Skin epidermis (tissue), 12 donors: ENCODE data around the gene CTNNBL1.

Experiments
- H3K27ac ChIP-seq, 21 experiments: fragments of 200-600 bp; sonication (generic) in 11 of 21; one replicate each; pipeline ENCODE4 v1.5.0; 2020; ENCODE audit warnings: mild to moderate bottlenecking in 3 of 21, inconsistent platforms in 2 of 21, moderate library complexity in 2 of 21
- H3K4me3 ChIP-seq, 7 experiments: fragments of 200-600 bp; sonication (generic) in 2 of 7; one replicate each; pipeline ENCODE4 v1.5.0; 2020; ENCODE audit warnings: inconsistent platforms in 2 of 7, mild to moderate bottlenecking in 2 of 7, moderate library complexity in 1 of 7

Gene CTNNBL1

DNA sequence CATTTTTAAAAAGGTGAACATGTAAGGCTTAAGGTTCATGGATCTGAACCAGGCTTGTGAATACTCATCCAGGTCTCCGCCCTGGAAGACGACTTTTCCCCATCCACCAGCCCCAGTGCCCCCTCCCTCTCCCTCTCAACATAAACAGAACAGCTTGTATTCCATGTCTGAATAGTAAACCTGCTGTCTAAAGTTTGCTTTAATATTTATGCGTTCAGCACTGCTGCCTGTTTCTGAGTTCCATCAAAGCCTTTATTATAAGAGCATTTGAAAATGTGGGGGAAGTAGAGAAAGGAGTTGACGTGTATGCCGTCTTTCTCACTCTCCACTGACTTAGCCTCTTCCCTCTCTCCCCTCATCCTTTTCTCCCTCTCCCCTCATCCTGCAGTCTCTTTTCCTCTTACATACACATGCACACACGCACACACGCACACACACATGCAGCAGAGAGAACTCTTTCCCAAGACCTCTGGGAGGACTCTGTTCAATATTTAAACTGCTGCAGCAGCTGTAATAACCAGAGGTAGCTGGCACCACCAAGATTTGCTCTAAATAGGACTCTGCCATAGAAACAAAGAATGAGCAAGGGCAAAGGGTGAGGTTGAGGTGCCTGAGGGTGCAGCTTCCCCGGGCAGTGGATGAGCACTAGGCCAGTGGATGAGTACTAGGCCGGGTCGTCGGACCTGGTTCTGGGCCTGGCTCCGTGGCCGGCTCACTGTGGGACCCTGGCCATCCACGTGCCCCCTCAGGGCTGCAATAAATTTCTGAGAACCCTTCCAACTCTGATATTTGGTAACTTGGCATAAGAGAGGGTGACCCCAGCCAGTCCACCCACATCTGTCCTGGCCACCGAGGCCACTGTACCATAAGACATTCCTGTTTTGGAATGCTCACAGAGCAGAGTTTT is 173.7 kb downstream of the CTNNBL1 start:
- no peak overlapping the region for H3K4me3 ChIP-seq

GRCh38 chr20:37868851-37869333 is 175.1 kb downstream of the CTNNBL1 start:
- no peak overlapping the region for H3K27ac ChIP-seq
- H3K4me3 ChIP-seq = no peak overlapping the region

More for the DNA sequence above, 173.7 kb downstream of the CTNNBL1 start:
- H3K27ac ChIP-seq = no peak overlapping the region

- Histone ChIP-seq H3K27ac (no peak overlapping the region), H3K4me3 (no peak overlapping the region)
These were observed 175.6 kb downstream of the CTNNBL1 start for GRCh38 chr20:37869334-37869861.

GRCh38 chr20:37870294-37870693 is 176.5 kb downstream of the CTNNBL1 start:
- H3K27ac ChIP-seq = no peak overlapping the region
- no peak overlapping the region for H3K4me3 ChIP-seq

DNA sequence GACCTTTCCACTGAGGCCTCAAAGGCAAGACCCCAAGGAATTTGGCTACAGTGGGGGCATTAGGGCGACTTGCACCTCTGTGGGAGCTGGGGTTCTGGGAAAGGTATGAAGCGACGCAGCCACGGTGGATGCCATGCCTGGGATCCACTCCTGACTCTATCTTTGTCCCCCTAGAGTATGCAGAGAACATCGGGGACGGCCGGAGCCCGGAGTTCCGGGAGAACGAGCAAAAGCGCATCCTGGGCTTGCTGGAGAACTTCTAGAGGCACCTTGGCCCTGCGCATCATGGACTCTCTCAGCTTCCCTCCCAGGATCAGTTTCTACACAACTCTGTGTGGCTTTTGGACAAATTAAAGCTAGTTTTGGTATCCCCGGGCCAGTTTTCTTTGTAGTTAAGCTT is 177.9 kb downstream of the CTNNBL1 start:
- no peak overlapping the region for H3K27ac ChIP-seq
- H3K4me3 ChIP-seq = no peak overlapping the region

DNA sequence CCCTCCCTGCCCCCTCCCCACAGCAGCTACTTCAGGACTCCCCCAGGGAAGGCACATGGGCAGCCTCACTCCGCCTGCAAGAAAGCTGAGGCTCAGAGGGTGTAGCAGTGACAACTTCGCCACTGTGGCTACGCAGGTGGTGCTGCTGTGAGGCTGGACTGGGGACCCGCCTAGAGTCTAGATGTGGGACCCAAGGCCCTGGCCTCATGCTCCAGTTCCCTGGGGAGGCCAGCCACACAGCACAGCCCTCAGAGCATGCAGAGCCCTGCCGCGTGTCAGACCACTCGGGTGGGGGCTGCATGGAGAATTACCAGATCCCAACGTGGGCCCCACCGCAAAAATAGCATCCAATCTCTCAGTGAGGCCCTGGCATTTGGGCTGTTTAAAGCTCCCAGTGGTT is 178.3 kb downstream of the CTNNBL1 start:
- Histone ChIP-seq H3K27ac (no peak overlapping the region), H3K4me3 (no peak overlapping the region)

GRCh38 chr20:37873884-37874283 is 180.1 kb downstream of the CTNNBL1 start:
- H3K27ac ChIP-seq = no peak overlapping the region
- no peak overlapping the region for H3K4me3 ChIP-seq

DNA sequence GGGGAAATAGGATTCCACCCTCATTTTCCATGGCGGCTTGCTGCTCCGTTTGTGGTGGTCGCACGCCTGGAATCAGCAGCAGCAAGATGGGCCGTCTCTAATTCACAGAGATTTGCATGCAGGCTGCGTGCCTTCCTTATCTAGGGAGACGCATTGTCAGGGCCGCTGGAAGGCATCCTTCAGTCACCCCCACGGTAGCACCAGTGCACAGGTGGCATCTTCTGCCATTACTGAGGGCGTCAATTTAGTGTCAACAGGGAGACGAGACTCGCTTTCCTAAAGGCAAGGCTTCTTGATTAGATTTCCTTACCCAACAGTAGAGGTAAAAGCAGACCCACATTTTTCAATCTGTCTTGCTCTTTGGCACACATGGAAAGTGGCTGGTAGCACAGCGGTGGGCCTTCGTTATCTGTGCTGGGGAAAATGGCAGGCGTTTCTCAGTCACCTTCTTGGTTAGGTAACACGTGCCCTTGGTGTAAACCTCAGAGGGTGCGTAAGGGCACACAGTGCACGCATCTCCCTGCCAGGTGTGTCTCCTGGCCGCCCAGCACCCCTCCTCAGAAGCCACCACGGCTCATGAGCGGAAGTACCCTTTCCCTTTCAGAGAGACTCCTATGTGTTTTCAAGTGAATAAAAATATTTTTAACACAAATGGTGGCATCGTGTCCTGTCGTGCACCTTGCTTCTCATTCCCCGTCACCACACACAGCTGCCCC is 181.8 kb downstream of the CTNNBL1 start:
- H3K4me3 ChIP-seq = no peak overlapping the region
- no peak overlapping the region for H3K27ac ChIP-seq

GRCh38 chr20:37876863-37877262 is 183.0 kb downstream of the CTNNBL1 start:
- no peak overlapping the region for H3K27ac ChIP-seq

DNA sequence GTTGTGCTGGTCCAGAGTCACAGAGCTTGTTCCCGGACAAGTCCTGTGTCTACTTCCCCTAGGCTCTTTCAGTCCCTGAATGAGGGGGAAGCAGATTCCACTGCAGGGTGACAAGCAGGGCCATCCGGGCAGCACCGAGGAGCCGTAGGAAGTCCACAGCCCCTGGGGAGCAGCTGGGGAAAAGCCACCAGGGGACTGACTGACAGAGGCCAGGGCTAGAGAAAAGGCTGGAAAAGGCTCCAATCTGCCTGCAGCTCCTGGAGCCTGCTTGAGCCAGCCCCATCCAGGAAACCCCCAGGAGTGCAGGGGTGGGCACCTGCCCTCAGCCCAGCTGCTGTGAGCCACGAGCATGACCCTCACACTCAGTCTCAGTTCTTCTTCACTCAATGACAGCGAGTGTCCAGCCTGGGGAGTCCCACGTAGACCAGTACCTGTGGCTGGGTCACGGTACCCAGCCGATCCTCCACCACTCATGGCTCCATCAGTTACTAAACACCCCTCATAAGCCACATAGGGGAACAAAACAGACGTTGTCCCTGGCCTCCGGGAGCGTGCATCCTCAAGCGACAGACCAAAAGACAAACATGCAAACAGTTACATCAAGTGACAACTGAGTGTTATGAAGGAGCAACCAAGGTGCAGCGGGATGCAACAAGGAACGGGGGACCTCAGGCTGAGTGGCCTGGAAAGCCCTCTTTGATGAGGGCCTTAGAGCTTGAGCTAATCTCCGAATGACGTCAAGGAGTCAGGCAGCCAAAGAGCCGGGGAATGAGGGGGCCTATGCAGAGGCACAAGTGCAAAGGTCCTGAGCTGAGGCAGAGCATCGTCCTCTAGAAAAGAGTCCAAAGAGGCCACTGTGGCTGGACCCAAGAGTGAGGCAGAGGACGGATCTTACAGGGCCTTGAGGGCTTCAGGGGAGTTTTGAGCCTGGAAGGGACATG is 184.3 kb downstream of the CTNNBL1 start:
- no peak overlapping the region for H3K27ac ChIP-seq

More at GRCh38 chr20:37876863-37877262, 183.0 kb downstream of the CTNNBL1 start:
- no peak overlapping the region for H3K4me3 ChIP-seq

GRCh38 chr20:37878835-37879599 is 185.2 kb downstream of the CTNNBL1 start:
- no peak overlapping the region for H3K27ac ChIP-seq

More for the DNA sequence above, 184.3 kb downstream of the CTNNBL1 start:
- H3K4me3 ChIP-seq = no peak overlapping the region

DNA sequence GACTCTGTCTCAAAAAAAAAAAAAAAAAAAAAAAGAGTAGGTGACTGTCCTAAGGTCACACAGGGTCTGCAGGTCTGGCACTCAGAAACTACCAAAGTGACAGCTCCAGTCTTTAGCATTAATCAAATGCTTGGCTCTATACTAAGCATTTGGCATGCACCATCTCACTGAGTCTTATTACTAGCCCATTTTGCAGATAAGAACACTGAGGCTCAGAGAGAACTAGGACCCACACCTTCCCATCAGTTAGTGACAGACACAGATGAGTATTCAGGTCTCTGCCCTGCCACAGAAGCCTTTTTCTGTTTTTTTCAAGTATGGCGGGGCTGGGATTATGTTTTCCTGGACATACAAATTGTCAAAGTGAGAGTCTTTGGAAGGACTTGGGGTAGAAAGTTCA is 186.0 kb downstream of the CTNNBL1 start:
- no peak overlapping the region for H3K4me3 ChIP-seq
- no peak overlapping the region for H3K27ac ChIP-seq

More at GRCh38 chr20:37878835-37879599, 185.2 kb downstream of the CTNNBL1 start:
- H3K4me3 ChIP-seq = no peak overlapping the region

GRCh38 chr20:37880726-37881591 is 187.1 kb downstream of the CTNNBL1 start:
- no peak overlapping the region for H3K4me3 ChIP-seq
- no peak overlapping the region for H3K27ac ChIP-seq

DNA sequence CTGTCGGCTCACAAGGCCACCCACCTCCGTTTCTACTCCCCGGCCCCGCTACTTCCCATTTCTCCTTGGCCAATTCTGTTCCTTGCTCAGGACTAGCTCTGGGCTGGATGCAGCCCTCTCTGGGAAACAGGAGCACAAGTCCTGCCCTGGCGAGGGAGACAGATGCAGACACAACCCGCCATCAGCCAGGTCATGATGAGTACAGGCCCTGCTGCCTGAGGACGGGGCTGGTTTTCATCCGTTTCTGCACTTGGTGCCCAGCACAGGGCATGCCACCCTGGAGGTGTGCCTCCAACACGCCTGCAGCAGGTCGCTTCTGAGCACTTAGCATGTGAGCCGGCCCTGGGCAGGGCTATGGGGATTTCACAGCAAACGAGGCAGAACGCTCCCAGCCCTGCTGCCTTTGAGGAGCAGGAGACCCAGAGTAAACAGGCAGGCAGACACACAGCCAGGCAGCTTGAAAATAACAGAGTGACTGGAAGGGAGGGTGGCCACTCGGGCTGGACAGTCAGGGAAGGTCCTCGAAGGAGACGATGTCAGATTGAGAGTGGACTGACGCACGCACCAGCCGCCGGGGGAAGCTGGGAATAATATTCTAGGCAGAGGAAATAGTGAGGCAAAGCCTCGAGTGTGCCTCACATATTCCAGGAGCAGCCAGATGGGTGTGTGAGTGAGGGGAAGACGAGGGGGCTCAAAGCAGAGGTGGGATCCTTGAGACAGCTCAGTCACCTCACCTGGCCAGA is 187.9 kb downstream of the CTNNBL1 start:
- H3K27ac ChIP-seq = no peak overlapping the region
- H3K4me3 ChIP-seq = no peak overlapping the region

DNA sequence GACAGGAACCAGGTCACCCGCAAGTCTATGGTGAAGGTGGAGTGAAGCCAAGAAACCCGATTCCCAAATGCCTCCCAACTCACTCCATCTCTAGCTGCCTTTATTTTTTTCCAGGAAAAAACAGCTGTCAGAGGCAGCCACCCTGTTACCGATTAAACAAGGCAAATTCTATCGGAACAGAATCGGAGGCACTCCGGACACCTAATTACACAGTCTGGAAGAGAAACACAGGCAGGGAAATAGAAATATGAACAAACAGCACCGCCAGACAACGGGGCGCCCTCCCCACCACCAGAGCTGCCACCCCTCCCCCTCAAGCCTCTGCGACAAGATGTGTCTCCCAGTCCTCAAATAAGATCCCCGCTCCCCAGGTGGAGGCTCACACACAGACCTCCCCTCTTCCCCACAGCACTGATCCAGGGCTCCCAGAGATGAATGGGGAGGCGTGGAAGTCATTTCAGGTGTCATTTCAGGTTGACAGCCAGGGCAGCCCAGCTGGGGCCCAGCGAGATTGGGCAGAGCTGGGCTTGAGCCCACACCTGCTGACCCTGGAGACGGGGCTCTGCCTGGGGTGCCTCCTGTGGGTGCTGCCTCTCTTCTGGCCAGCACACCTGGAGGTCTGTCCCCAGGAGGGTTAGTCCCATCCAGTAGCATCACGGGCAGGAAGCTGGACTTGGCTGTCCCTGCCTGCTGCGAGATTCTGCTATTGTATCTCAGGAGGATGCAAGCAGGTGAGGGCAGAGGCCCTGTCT is 189.3 kb downstream of the CTNNBL1 start:
- no peak overlapping the region for H3K27ac ChIP-seq

DNA sequence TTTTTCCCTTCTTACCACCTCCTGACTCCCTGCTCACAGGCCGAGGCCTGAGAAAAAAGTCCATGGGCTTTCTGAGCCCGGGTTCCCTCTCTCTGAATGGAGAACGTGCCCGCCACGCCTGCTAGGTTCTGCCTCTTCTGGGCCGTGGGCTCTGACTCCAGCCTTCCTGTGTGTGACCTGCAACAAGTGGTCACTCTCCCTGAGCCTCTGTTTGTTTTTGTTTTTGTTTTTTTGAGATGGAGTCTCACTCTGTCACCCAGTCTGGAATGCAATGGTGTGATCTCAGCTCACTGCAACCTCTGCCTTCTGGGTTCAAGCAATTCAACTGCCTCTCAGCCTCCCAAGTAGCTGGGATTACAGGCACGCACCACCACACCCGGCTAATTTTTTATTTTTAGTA is 191.2 kb downstream of the CTNNBL1 start:
- H3K4me3 ChIP-seq = no peak overlapping the region

More for the DNA sequence above, 189.3 kb downstream of the CTNNBL1 start:
- H3K4me3 ChIP-seq = no peak overlapping the region

More for the DNA sequence above, 191.2 kb downstream of the CTNNBL1 start:
- no peak overlapping the region for H3K27ac ChIP-seq
